ENCODE measurements around the gene SOCS1. TPM values are rescaled to one million over a fixed set of nuclear protein-coding genes. Genes with fewer than 3 reads are reported as not detected.
A peak's percentile ranks its signal among the peaks of the same experiment; 100 is the strongest.

SOCS1 gene
- total and polyA plus RNA-seq, 12 donors: 0.53 to 11.9 (median 5.1) TPM

DNA sequence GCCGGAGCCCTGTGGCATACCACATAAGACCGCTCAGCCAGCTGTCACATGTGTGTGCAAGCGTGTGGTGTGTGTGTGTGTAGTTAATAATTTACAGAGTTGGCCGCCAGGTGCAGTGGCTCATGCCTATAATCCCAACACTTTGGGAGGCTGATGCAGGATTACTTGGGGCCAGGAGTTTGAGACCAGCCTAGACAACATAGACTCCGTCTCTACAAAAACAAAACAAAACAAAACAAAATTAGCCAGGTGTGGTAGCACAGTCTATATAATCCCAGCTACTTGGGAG lies 20.4 kb downstream of the SOCS1 start:
- Histone ChIP-seq H3K4me3 (no peak overlapping the region), H3K4me1 (replicated peaks in 1 of 2) (peaks cover 4 to 22% of the 10 kb centered on the region in 2 donors), H3K36me3 (replicated peaks in 1 of 2) (no peaks in the 10 kb centered on the region), H3K27ac (no peak overlapping the region), H3K9me3 (replicated peaks in 1 of 3) (no peaks in the 10 kb centered on the region), H3K27me3 (no peaks in the 10 kb centered on the region)
- intact Hi-C loops (cut with DNase I): no loop called here
- no peak for DNase-seq
- TF ChIP-seq, protein P1, sequence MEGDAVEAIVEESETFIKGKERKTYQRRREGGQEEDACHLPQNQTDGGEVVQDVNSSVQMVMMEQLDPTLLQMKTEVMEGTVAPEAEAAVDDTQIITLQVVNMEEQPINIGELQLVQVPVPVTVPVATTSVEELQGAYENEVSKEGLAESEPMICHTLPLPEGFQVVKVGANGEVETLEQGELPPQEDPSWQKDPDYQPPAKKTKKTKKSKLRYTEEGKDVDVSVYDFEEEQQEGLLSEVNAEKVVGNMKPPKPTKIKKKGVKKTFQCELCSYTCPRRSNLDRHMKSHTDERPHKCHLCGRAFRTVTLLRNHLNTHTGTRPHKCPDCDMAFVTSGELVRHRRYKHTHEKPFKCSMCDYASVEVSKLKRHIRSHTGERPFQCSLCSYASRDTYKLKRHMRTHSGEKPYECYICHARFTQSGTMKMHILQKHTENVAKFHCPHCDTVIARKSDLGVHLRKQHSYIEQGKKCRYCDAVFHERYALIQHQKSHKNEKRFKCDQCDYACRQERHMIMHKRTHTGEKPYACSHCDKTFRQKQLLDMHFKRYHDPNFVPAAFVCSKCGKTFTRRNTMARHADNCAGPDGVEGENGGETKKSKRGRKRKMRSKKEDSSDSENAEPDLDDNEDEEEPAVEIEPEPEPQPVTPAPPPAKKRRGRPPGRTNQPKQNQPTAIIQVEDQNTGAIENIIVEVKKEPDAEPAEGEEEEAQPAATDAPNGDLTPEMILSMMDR (IDR thresholded peaks at IDR 0.05): no peak
- no peak for TF ChIP-seq POLR2A (IDR thresholded peaks at IDR 0.05)
- 72 to 93% (median 80%) methylated on average over 4 to 5 of the region's 5 CpGs for WGBS, 4 donors

- intact Hi-C loops (cut with DNase I): no loop called here
- Histone ChIP-seq H3K27me3 (no peaks in the 10 kb centered on the region), H3K9me3 (replicated peaks in 1 of 3) (no peaks in the 10 kb centered on the region), H3K36me3 (replicated peaks in 1 of 2) (no peaks in the 10 kb centered on the region), H3K4me3 (no peak overlapping the region), H3K4me1 (replicated peaks in 1 of 2) (peaks cover 4 to 22% of the 10 kb centered on the region in 2 donors), H3K27ac (no peak overlapping the region)
- TF ChIP-seq, protein P1 (IDR thresholded peaks at IDR 0.05): no peak
- TF ChIP-seq POLR2A (IDR thresholded peaks at IDR 0.05): no peak
- 85 to 92% (median 88%) methylated on average over 13 of the region's 13 CpGs for WGBS, 4 donors
- DNase-seq: no peak
These were observed 20.9 kb downstream of the SOCS1 start for GRCh38 chr16:11234884-11235702.

GRCh38 chr16:11233727-11234376 lies 22.2 kb downstream of the SOCS1 start:
- peaks cover 4 to 22% of the 10 kb centered on the region in 2 donors for H3K4me1 ChIP-seq (replicated peaks in 1 of 2)
- no peak overlapping the region for H3K4me3 ChIP-seq
- intact Hi-C loops (cut with DNase I): no loop called here
- H3K36me3 ChIP-seq (replicated peaks in 1 of 2): no peaks in the 10 kb centered on the region
- no peaks in the 10 kb centered on the region for H3K27me3 ChIP-seq
- TF ChIP-seq POLR2A (IDR thresholded peaks at IDR 0.05): no peak
- TF ChIP-seq, protein P1 (IDR thresholded peaks at IDR 0.05): no peak
- H3K9me3 ChIP-seq (replicated peaks in 1 of 3): no peaks in the 10 kb centered on the region
- 79 to 92% (median 85%) methylated on average over 8 of the region's 8 CpGs for WGBS, 4 donors
- no peak for DNase-seq
- H3K27ac ChIP-seq: no peak overlapping the region

DNA sequence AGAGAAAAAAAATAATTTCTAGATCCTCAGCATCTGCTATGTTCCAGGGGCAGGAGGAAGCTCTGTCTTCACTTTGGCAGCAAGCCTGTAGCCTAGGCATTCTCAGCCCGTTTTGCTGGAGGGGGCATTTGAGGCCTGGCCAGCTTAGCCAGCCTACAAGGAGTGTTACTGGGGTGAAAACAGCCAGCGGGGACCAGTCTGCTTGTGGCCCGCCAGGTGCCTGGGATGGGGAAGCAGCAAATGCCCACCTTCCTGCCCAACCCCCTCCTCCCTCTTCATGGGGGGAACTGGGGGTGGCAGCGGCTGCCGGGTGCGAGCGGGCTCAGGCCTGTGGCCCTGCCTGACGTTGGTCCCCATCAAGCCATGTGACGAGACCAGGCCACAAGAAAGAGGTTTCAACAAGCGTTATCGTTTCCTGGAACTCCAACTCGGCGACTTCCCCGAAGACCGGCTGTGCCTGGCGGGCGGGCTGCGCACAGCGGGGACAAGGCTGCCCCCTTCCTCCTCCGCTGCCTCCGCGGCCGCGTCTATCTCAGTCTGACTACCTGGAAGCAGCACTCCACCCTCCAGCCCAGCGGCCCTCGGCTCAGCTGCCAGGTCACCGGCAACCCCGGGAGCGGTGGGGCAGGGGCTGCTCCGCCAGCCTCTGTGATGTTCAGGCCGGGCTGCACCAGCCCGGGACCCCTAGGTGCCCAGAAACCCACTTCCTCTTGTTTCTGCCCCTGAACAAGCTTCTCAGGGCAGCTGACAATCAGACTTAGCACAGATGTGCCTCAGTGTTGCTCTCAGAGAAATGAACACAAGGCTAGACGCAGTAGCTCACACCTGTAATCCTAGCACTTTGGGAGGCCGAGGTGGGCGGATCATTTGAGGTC lies 22.9 kb downstream of the SOCS1 start:
- H3K4me1 ChIP-seq (replicated peaks in 1 of 2): peaks cover 4 to 22% of the 10 kb centered on the region in 2 donors
- H3K36me3 ChIP-seq (replicated peaks in 1 of 2): no peaks in the 10 kb centered on the region
- H3K27ac ChIP-seq: peak overlapping the region in 2 of 5 donors; percentile 45 to 47
- no peaks in the 10 kb centered on the region for H3K9me3 ChIP-seq (replicated peaks in 1 of 3)
- TF ChIP-seq POLR2A (IDR thresholded peaks at IDR 0.05): no peak
- TF ChIP-seq, protein P1 (IDR thresholded peaks at IDR 0.05): no peak
- 58 to 76% (median 70%) methylated on average over 15 to 35 of the region's 35 CpGs for WGBS, 4 donors
- H3K27me3 ChIP-seq: no peaks in the 10 kb centered on the region
- peak in 4 of 7 donors; percentile 39 to 59 (median 42) for DNase-seq
- intact Hi-C loops (cut with DNase I): no loop called here
- no peak overlapping the region for H3K4me3 ChIP-seq

All from adrenal gland (tissue), 12 donors.